SH-SY5Y (cell line): Measurements from ENCODE around the gene BEND7.

ENCODE experiments used
- GATA2 ChIP-seq: IDR thresholded peaks from 2 replicates; pipeline ENCODE4 v1.6.1; 2011; ENCODE audit warnings: mild to moderate bottlenecking, low read depth, low read length
- GATA3 ChIP-seq: IDR thresholded peaks from 2 replicates; pipeline ENCODE4 v1.6.1; 2011; ENCODE audit warnings: low read depth, mild to moderate bottlenecking, low read length, moderate library complexity

DNA sequence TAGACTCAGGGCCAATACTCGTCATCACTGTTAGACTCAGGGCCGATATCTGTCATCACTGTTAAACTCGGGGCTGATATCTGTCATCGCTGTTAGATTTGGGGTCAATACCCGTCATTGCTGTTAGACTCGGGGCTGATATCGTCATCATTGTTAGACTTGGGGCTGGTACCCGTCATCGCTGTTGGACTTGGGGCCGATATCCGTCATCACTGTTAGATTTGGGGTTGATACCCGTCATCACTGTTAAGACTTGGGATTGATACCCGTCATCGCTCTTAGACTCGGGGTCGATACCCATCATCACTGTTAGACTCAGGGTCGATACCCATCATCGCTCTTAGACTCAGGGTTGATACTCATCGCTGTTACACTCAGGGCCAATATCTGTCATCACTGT lies 56.5 kb downstream of the BEND7 start:
- no peak for TF ChIP-seq GATA2
- TF ChIP-seq GATA3: no peak
